HEK293 (cell line): ENCODE measurements around the gene GAA.

ENCODE experiments used
- CTCF ChIA-PET: fragments of 350-600 bp; formaldehyde crosslinking; extraction: SDS; loops from one replicate; lab custom pipeline; 2021; ENCODE audit warnings: antibody characterized with exemption; lab: Yijun Ruan, JAX
- POLR2A ChIA-PET: fragments of 300-600 bp; formaldehyde crosslinking; extraction: SDS; loops from one replicate; lab custom pipeline; 2020; ENCODE audit warnings: antibody characterized with exemption, inconsistent platforms; lab: Yijun Ruan, JAX
- H3K27ac ChIP-seq: fragments of 200-500 bp; sonication (Bioruptor generic); 2 replicates; pipeline ENCODE4 v1.5.1; 2014; ENCODE audit warnings: low read depth, low read length, control low read depth, inconsistent platforms; ENCODE audit errors: extremely low read depth
- H3K36me3 ChIP-seq, 2 experiments: fragments of 200-500 bp in 1 of 2; sonication (Bioruptor generic) in 1 of 2; 1 replicate in 1 of 2; 2 replicates in 1 of 2; pipeline ENCODE4 v1.5.1; 2014 to 2017; ENCODE audit warnings: inconsistent platforms in 2 of 2, low read length in 2 of 2; ENCODE audit not compliant: control insufficient read depth in 2 of 2, insufficient read depth in 1 of 2
- H3K4me1 ChIP-seq: fragments of 200-500 bp; sonication (Bioruptor generic); 2 replicates; pipeline ENCODE4 v1.5.1; 2014; ENCODE audit warnings: mild to moderate bottlenecking, low read length, inconsistent platforms; ENCODE audit not compliant: control insufficient read depth, insufficient read depth
- H3K4me3 ChIP-seq: 2 replicates; pipeline ENCODE4 v1.5.1; 2011; ENCODE audit warnings: low read depth, mild to moderate bottlenecking, control low read depth, low read length, moderate library complexity
- H3K9me3 ChIP-seq: fragments of 200-500 bp; sonication (Bioruptor generic); 2 replicates; pipeline ENCODE4 v1.5.1; 2014; ENCODE audit warnings: low read depth, low read length, inconsistent platforms; ENCODE audit not compliant: control insufficient read depth, insufficient read depth
- GLIS1 ChIP-seq: fragments of 450-650 bp; formaldehyde crosslinking; IDR thresholded peaks from 2 replicates; pipeline ENCODE4 v1.5.1; 2016; ENCODE audit warnings: missing biosample characterization, missing genetic modification characterization
- PRDM1 ChIP-seq: fragments of 450-650 bp; formaldehyde crosslinking; IDR thresholded peaks from 2 replicates; pipeline ENCODE4; 2016; ENCODE audit warnings: missing biosample characterization, missing genetic modification characterization
- REST ChIP-seq: fragments of 450-650 bp; formaldehyde crosslinking; IDR thresholded peaks from 2 replicates; pipeline ENCODE4 v1.5.1; 2016; ENCODE audit warnings: missing biosample characterization, missing genetic modification characterization
- ZBTB17 ChIP-seq: fragments of 450-650 bp; formaldehyde crosslinking; IDR thresholded peaks from 2 replicates; pipeline ENCODE4 v1.5.1; 2016; ENCODE audit warnings: missing biosample characterization, missing genetic modification characterization
- ZNF184 ChIP-seq: fragments of 450-650 bp; IDR thresholded peaks from 2 replicates; pipeline ENCODE4 v1.5.1; 2018; ENCODE audit warnings: missing biosample characterization, mild to moderate bottlenecking, missing genetic modification characterization
- ZNF324 ChIP-seq: fragments of 450-650 bp; formaldehyde crosslinking; IDR thresholded peaks from 2 replicates; pipeline ENCODE4 v1.5.1; 2016; ENCODE audit warnings: missing biosample characterization, missing genetic modification characterization
- ZNF335 ChIP-seq: fragments of 450-650 bp; formaldehyde crosslinking; conservative IDR thresholded peaks from 2 replicates; pipeline ENCODE4 v1.5.1; 2016; ENCODE audit warnings: missing biosample characterization, missing genetic modification characterization
- ZNF404 ChIP-seq: fragments of 450-650 bp; formaldehyde crosslinking; IDR thresholded peaks from 2 replicates; pipeline ENCODE4 v1.5.1; 2017; ENCODE audit warnings: missing biosample characterization, missing genetic modification characterization
- ZNF510 ChIP-seq: fragments of 450-650 bp; formaldehyde crosslinking; IDR thresholded peaks from 2 replicates; pipeline ENCODE4 v1.5.1; 2018; ENCODE audit warnings: mild to moderate bottlenecking, missing genetic modification characterization, missing biosample characterization; ENCODE audit not compliant: insufficient replicate concordance
- ZNF518A ChIP-seq: fragments of 450-650 bp; formaldehyde crosslinking; conservative IDR thresholded peaks from 2 replicates; pipeline ENCODE4 v1.5.1; 2016; ENCODE audit warnings: low read depth, missing biosample characterization, missing genetic modification characterization
- ZNF529 ChIP-seq: fragments of 450-650 bp; formaldehyde crosslinking; IDR thresholded peaks from 2 replicates; pipeline ENCODE4 v1.5.1; 2017; ENCODE audit warnings: missing genetic modification characterization, missing biosample characterization; ENCODE audit not compliant: insufficient replicate concordance
- ZNF639 ChIP-seq: fragments of 450-650 bp; formaldehyde crosslinking; IDR thresholded peaks from 2 replicates; pipeline ENCODE4 v1.5.1; 2016; ENCODE audit warnings: missing biosample characterization, missing genetic modification characterization

The GAA gene

GRCh38 chr17:80155600-80155999, 54.2 kb downstream of the GAA start (continued):
- TF ChIP-seq ZNF324 (tag by site-specific recombination) = 0 out of 2 replicates have a peak, but pooled peaks have one; percentile 37
- TF ChIP-seq ZNF510 = peak; percentile 78
- TF ChIP-seq ZBTB17 (tag by site-specific recombination) = peak; percentile 32; the same call in 1 of the 2 replicates
- TF ChIP-seq ZNF184 (tag by site-specific recombination) = peak; percentile 80; the same call in 1 of the 2 replicates
- TF ChIP-seq ZNF639 (tag by site-specific recombination) = 0 out of 2 replicates have a peak, but pooled peaks have one; percentile 30
- peak; percentile 19; the same call in 1 of the 2 replicates for TF ChIP-seq GLIS1 (tag by site-specific recombination)
- TF ChIP-seq ZNF518A (tag by site-specific recombination) = peak; percentile 37; the same call in 1 of the 2 replicates
- TF ChIP-seq ZNF529 (tag by site-specific recombination) = peak; percentile 71

GRCh38 chr17:80158846-80159245, 57.5 kb downstream of the GAA start:
- Histone ChIP-seq H3K4me1 (peaks cover 6% of the 10 kb centered on the region; the same call in 1 of the 2 replicates), H3K36me3 (no peaks in the 10 kb centered on the region), H3K27ac (no peak overlapping the region), H3K9me3 (no peaks in the 10 kb centered on the region), H3K4me3 (no peak overlapping the region)
- CTCF ChIA-PET = no interaction called here
- TF ChIP-seq REST (0 out of 2 replicates have a peak, but pooled peaks have one; percentile 15), PRDM1 (tag by site-specific recombination) (no peak)
- POLR2A ChIA-PET = interaction anchor here (0.6 to 0.9 kb wide), 2 partner anchors 11 to 15 kb away, joined by 3 read pairs; partner anchors contain the start of gene EIF4A3

GRCh38 chr17:80160536-80160935, 59.2 kb downstream of the GAA start:
- Histone ChIP-seq H3K36me3 (no peaks in the 10 kb centered on the region), H3K4me1 (peaks cover 6% of the 10 kb centered on the region; the same call in 1 of the 2 replicates), H3K4me3 (no peak overlapping the region), H3K27ac (no peak overlapping the region), H3K9me3 (no peaks in the 10 kb centered on the region)
- TF ChIP-seq ZNF404 (tag by site-specific recombination) (no peak), ZNF335 (tag by site-specific recombination) (peak; percentile 45; the same call in 1 of the 2 replicates)
- ChIA-PET CTCF (interaction anchor here (0.8 to 1.0 kb wide), 2 partner anchors 59 to 203 kb away, joined by 3 to 4 read pairs; partner anchors contain the start of gene GAA), POLR2A (no interaction called here)
